Right lobe of liver (tissue), 4 donors: ENCODE results near the gene CYP2D6.

Experiments
- POLR2A ChIP-seq: fragments of 450-650 bp; IDR thresholded peaks from one replicate; pipeline ENCODE4 v1.6.1; 2017; ENCODE audit warnings: antibody characterized with exemption, mild to moderate bottlenecking
- TF ChIP-seq, protein P1 (sequence below), 4 donors: fragments of 200-600 bp in 3 of 4; fragments of 450-650 bp in 1 of 4; IDR thresholded peaks; one replicate each; pipeline versions ENCODE4 v1.5.1 to v1.8.0; 2016 to 2022; ENCODE audit warnings: antibody characterized with exemption in 4 of 4, mild to moderate bottlenecking in 2 of 4
- donor health status: DM: no; HTN: no; CAD: no.
- donor health status: DM: no; HTN: no; CAD: no.
- donor health status: DM: no; HTN: yes; CAD: no.

DNA sequence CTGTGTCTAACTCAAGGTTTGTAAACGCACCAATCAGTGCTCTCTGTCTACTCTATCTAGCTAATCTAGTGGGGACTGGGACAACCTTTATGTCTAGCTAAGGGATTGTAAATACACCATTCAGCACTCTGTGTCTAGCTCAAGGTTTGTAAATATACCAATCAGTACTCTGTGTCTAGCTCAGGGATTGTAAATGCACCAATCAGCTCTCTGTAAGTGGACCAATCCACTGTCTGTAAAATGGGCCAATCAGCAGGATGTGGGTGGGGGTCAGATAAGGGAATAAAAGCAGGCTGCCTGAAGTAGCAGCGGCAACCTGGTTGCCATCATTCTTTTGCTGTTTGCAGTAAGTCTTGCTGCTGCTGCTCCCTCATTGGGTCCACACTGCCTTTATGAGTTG is 8.4 kb upstream of the CYP2D6 start:
- no peak for TF ChIP-seq POLR2A
- TF ChIP-seq, protein P1, sequence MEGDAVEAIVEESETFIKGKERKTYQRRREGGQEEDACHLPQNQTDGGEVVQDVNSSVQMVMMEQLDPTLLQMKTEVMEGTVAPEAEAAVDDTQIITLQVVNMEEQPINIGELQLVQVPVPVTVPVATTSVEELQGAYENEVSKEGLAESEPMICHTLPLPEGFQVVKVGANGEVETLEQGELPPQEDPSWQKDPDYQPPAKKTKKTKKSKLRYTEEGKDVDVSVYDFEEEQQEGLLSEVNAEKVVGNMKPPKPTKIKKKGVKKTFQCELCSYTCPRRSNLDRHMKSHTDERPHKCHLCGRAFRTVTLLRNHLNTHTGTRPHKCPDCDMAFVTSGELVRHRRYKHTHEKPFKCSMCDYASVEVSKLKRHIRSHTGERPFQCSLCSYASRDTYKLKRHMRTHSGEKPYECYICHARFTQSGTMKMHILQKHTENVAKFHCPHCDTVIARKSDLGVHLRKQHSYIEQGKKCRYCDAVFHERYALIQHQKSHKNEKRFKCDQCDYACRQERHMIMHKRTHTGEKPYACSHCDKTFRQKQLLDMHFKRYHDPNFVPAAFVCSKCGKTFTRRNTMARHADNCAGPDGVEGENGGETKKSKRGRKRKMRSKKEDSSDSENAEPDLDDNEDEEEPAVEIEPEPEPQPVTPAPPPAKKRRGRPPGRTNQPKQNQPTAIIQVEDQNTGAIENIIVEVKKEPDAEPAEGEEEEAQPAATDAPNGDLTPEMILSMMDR (IDR thresholded peaks at IDR 0.05), result no peak
